AG09319 (cell line): ENCODE measurements around the gene EPHB1.

ENCODE experiments used
- DNase-seq: peaks from one replicate; pipeline ENCODE4 v3.0.0-alpha.2; 2010; ENCODE audit warnings: low read depth; ENCODE audit errors: extremely low read depth
- CTCF ChIP-seq: IDR thresholded peaks from 2 replicates; pipeline ENCODE4 v1.5.1; 2011; ENCODE audit warnings: low read depth, mild to moderate bottlenecking, inconsistent platforms, low read length, moderate library complexity

Gene EPHB1

GRCh38 chr3:135172191-135172869, 377.3 kb downstream of the EPHB1 start:
- DNase-seq: no peak
- no peak for TF ChIP-seq CTCF

- DNase-seq: no peak
- no peak for TF ChIP-seq CTCF
These were observed 380.7 kb downstream of the EPHB1 start for GRCh38 chr3:135175728-135176277.

GRCh38 chr3:135176881-135177280, 381.8 kb downstream of the EPHB1 start:
- DNase-seq: no peak
- no peak for TF ChIP-seq CTCF

GRCh38 chr3:135178566-135178965, 383.5 kb downstream of the EPHB1 start:
- no peak for DNase-seq
- no peak for TF ChIP-seq CTCF

GRCh38 chr3:135181408-135181807, 386.3 kb downstream of the EPHB1 start:
- TF ChIP-seq CTCF: no peak
- DNase-seq: no peak

- TF ChIP-seq CTCF: no peak
- no peak for DNase-seq
These were observed 387.4 kb downstream of the EPHB1 start for GRCh38 chr3:135182364-135182998.

GRCh38 chr3:135190658-135191057, 395.6 kb downstream of the EPHB1 start:
- TF ChIP-seq CTCF: no peak
- no peak for DNase-seq
